Left hindlimb (tissue), 1 donor: Measurements from ENCODE around the gene EFNA3.

Source experiments
- DNase-seq: peaks from one replicate; pipeline ENCODE4 v3.0.0-alpha.2; 2018

The EFNA3 gene, protein sequence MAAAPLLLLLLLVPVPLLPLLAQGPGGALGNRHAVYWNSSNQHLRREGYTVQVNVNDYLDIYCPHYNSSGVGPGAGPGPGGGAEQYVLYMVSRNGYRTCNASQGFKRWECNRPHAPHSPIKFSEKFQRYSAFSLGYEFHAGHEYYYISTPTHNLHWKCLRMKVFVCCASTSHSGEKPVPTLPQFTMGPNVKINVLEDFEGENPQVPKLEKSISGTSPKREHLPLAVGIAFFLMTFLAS

GRCh38 chr1:155078469-155079209, at the start of gene EFNA3:
Gene EFNA3 (plus strand): TSS chr1:155078837. CDS start chr1:155078942, 105 bp downstream.
- DNase-seq = peak; percentile 83

- no peak for DNase-seq
Measured at GRCh38 chr1:155029513-155030242, 49.0 kb upstream of the EFNA3 start.

GRCh38 chr1:155030243-155030795, 48.3 kb upstream of the EFNA3 start:
- DNase-seq = no peak

GRCh38 chr1:155030899-155031298, 47.7 kb upstream of the EFNA3 start:
- DNase-seq = no peak

GRCh38 chr1:155032886-155033285, 45.8 kb upstream of the EFNA3 start:
- no peak for DNase-seq

DNA sequence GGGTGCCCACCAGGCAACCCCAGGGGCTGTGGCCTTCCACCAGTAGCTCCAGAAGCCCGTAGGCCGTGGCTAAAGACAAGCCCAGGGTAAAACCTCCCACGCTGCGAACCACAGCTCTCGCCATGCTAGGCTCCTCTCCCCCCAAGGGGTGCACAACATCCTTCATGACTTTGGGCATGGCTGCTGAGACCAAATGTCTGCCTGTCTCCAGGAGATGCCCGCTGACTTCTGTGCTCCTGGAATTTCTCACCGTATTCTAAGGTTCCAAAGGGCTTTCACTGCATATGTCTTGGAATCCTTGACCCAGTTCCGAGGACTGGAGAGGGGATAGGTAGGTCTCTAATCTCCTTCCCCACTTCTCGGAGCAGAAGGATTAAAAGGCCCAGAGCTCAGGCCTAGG, 45.1 kb upstream of the EFNA3 start, which contains the start of the genes DCST1 and DCST2:
Gene DCST1 (plus strand): TSS at position 301 of the 400 bp plus-strand sequence. CDS start 213 bp downstream, outside the sequence.
Gene DCST2 (minus strand): TSS at position 258 of the 400 bp plus-strand sequence. CDS start 80 bp downstream, at position 178.
- DNase-seq = no peak

GRCh38 chr1:155034318-155035208, 44.1 kb upstream of the EFNA3 start:
- DNase-seq = no peak

- DNase-seq = no peak
Measured at GRCh38 chr1:155035936-155036335, 42.7 kb upstream of the EFNA3 start.

- no peak for DNase-seq
Measured at GRCh38 chr1:155037043-155037442, 41.6 kb upstream of the EFNA3 start.

GRCh38 chr1:155037851-155038441, 40.7 kb upstream of the EFNA3 start:
- no peak for DNase-seq

- DNase-seq = no peak
Measured at GRCh38 chr1:155038602-155039307, 39.9 kb upstream of the EFNA3 start.

DNA sequence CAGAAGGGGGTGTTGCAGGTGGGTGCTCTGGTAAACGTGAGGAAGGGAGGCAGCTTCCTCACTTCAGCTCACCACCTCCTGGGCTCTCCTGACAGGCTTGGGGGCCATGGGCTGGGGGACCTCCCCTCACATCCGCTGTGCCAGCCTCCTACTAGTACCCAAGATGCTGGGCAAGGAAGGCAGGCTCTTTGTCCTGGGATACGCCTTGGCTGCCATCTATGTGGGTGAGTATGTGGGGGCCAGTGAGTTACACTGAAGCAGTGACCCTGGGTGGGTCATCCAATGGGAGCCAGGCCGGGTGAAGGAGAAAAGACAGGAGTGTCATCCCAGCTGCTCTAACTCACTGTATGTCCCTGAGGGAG, 39.3 kb upstream of the EFNA3 start:
- no peak for DNase-seq

DNA sequence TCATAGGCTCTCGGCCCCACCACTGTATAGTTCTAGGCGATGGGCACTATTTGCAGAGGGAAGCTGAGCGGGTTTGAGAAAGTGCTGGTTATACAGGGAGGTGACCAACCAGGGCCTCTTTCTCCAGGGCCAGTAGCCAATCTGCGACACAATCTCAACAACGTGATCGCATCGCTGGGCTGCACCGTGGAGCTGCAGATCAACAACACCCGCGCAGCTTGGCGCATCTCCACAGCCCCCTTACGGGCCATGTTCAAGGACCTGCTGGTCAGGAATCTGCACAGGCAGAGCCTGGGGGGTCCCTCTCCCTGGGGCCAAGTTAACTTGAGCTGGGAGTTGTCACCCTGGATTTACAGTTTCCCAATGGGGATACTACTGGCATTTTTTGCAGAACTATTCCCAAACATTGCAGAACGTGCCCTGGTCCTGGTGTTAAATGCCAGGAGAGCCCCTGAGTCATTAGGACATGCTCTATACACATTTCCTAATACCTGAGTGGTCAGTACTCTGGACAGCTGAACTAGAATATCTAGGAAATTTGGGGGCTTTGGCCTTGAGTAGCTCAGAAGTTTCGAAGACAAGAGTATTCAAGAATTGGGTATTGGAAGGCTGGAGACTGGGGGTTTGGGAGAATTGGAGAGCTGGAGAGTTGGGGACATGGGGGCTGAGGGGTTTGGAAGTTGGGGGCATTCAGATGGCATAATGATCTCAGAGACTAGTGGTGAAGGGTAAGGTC, 38.1 kb upstream of the EFNA3 start:
- DNase-seq = no peak

GRCh38 chr1:155042789-155043188, 35.8 kb upstream of the EFNA3 start:
- DNase-seq = no peak

DNA sequence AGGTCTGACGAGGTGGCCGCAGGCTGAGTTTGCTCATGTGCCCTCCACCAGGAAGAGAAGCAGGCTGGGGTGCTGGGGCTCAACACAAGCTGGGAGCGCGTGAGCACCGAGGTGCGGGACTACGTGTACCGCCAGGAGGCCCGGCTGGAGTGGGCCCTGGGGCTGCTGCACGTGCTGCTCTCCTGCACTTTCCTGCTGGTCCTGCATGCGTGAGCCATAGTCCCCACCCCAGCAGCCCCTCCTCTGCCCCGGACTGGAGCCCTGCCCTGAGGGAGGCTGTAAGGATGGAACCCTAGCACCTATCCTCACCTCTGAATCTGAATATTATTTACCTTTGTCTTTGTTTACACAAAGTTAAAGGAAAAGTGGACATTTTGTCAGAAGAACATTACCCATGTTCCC, 35.3 kb upstream of the EFNA3 start:
- DNase-seq = peak; percentile 14

- DNase-seq = peak; percentile 18
Measured at GRCh38 chr1:155043793-155044192, 34.8 kb upstream of the EFNA3 start.

DNA sequence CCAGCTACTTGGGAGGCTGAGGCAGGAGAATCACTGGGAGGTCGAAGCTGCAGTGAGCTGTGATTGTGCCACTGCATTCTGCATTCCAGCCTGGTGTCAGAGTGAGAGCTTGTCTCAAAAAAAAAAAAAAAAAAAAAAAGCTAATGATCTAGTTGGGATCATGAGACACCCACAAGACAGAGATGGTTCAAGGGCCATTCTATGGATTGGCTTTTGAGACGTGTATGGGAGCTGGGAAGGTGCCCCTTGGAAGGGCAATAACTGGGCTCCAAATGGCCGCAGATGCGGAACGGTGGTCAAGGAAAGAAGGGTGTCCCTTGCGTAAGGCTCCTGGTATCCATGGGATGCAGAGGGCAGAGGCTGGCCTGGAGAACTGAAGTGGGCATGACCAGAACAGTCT, 34.3 kb upstream of the EFNA3 start:
- no peak for DNase-seq

- peak; percentile 73 for DNase-seq
Measured at GRCh38 chr1:155044812-155045657, 33.6 kb upstream of the EFNA3 start.
